Measurements from ENCODE around the gene YWHAE. TPM values are rescaled to one million over a fixed set of nuclear protein-coding genes. Genes with fewer than 3 reads are reported as not detected.

Gene YWHAE
- total RNA-seq, 1 donor from 2014 or later = 263 TPM

DNA sequence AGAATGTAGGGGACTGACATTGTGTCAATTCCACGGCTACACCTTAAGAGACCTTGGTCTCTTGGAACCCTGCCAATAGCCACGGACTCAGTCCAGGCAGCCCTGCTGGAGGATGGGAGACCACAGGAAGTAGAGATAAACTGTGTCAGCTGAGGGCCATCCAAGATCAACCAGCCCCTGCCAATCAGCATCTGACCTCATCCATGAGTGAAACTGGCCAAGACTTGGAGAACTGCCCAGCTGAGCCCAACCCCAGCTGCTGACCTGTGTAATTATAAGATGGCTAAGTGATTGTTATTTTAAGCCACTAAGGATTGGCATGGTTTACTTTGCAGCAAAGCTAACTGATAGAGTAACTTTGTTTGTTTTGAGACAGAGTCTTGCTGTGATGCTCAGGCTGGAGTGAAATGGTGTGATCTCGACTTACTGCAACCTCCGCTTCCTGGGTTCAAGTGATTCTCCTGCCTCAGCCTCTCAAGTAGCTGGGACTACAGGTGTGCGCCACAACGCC, 13.3 kb upstream of the YWHAE start:
- ChIA-PET POLR2A (interaction anchor here (0.6 kb wide), 2 partner anchors 42 to 53 kb away, joined by 4 to 5 read pairs; partner anchors contain the start of gene CRK), CTCF (no interaction called here)
- Mint-ChIP-seq H3K36me3 (ENCODE audit: low read depth) (peaks cover 2% of the 10 kb centered on the region), H3K27me3 (no peaks in the 10 kb centered on the region), H3K4me3 (no peak overlapping the region), H3K4me1 (no peaks in the 10 kb centered on the region), H3K9me3 (no peaks in the 10 kb centered on the region), H3K27ac (no peak overlapping the region)
- DNase-seq (no peak), ATAC-seq (ENCODE audit: low read depth) (no peak)
- intact Hi-C loops (cut with micrococcal nuclease) = no loop called here
- TF ChIP-seq, protein P1, sequence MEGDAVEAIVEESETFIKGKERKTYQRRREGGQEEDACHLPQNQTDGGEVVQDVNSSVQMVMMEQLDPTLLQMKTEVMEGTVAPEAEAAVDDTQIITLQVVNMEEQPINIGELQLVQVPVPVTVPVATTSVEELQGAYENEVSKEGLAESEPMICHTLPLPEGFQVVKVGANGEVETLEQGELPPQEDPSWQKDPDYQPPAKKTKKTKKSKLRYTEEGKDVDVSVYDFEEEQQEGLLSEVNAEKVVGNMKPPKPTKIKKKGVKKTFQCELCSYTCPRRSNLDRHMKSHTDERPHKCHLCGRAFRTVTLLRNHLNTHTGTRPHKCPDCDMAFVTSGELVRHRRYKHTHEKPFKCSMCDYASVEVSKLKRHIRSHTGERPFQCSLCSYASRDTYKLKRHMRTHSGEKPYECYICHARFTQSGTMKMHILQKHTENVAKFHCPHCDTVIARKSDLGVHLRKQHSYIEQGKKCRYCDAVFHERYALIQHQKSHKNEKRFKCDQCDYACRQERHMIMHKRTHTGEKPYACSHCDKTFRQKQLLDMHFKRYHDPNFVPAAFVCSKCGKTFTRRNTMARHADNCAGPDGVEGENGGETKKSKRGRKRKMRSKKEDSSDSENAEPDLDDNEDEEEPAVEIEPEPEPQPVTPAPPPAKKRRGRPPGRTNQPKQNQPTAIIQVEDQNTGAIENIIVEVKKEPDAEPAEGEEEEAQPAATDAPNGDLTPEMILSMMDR (IDR thresholded peaks at IDR 0.05) = no peak

DNA sequence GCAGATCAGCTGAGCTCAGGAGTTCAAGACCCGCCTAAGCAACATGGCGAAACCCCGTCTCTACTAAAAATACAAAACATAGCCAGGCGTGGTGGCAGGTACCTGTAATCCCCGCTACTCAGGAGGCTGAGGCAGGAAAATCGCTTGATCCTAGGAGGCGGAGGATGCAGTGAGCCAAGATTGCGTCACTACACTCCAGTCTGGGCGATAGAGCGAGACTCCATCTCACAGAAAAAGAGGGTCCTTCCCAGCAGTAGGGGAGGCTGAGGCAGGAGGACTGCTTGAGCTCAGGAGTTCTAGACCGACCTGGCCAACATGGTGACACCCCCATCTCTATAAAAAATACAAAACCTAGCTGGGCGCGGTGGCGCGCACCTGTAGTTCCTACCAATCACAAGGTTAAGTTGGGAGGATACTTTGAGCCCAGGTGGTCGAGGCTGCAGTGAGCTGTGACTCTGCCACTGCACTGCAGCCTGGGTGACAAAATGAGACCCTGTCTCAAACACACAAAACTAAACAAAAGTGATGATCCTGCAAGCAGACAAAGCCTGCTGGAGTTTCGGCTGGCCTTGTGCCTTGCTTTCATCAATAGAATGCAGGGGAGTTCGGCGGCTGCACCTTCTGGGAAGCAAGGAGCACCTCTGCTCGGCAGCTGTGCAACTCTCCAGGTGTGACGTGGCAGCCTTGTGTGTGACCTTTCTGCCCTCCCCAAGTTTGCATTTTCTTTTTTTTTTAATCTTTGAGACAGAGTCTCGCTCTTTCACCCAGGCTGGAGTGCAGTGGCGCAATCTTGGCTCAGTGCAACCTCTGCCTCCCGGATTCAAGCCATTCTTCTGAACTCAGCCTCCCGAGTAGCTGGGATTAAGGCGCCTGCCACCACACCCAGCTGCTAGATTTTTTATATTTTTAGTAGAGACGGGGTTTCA, 12.4 kb upstream of the YWHAE start:
- no peaks in the 10 kb centered on the region for H3K36me3 Mint-ChIP-seq (ENCODE audit: low read depth)
- H3K4me1 Mint-ChIP-seq = no peaks in the 10 kb centered on the region
- no peaks in the 10 kb centered on the region for H3K9me3 Mint-ChIP-seq
- TF ChIP-seq, protein P1 (IDR thresholded peaks at IDR 0.05) = no peak
- no peaks in the 10 kb centered on the region for H3K27me3 Mint-ChIP-seq
- H3K27ac Mint-ChIP-seq = no peak overlapping the region
- no peak overlapping the region for H3K4me3 Mint-ChIP-seq
- ChIA-PET CTCF (interaction anchor here (1.0 kb wide), 1 partner anchor 47 kb away, joined by 3 read pairs; no protein-coding TSS in a partner anchor), POLR2A (interaction anchor here (0.6 kb wide), 1 partner anchor 54 kb away, joined by 4 read pairs; no protein-coding TSS in a partner anchor)
- ATAC-seq (ENCODE audit: low read depth) (no peak), DNase-seq (no peak)
- intact Hi-C loops (cut with micrococcal nuclease) = no loop called here

DNA sequence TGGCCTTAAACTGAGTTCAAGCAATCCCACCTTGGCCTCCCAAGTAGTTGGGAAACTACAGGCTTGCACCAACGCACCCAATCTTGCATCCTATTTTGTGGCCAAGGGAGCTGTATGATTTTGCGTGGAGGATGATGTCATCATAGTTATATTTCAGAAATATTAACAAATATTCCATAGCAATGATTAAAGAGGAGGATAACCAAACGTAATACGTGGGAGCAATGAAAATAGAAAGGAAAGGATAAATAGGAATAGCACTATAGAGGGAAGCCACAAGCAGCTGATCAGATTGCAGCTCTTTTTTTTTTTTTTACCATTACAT, 2.2 kb upstream of the YWHAE start:
- ChIA-PET CTCF (interaction anchor here (0.7 kb wide), 1 partner anchor 35 kb away, joined by 3 read pairs; no protein-coding TSS in a partner anchor), POLR2A (interaction anchor here (0.6 kb wide), 1 partner anchor 189 kb away, joined by 4 read pairs; no protein-coding TSS in a partner anchor)
- intact Hi-C loops (cut with micrococcal nuclease) = no loop called here
- Mint-ChIP-seq H3K4me1 (peaks cover 21% of the 10 kb centered on the region), H3K9me3 (no peaks in the 10 kb centered on the region), H3K27ac (no peak overlapping the region), H3K27me3 (no peaks in the 10 kb centered on the region), H3K4me3 (no peak overlapping the region), H3K36me3 (ENCODE audit: low read depth) (peaks cover 16% of the 10 kb centered on the region)
- DNase-seq = no peak
- ATAC-seq (ENCODE audit: low read depth) = no peak
- TF ChIP-seq, protein P1 (IDR thresholded peaks at IDR 0.05) = no peak

DNA sequence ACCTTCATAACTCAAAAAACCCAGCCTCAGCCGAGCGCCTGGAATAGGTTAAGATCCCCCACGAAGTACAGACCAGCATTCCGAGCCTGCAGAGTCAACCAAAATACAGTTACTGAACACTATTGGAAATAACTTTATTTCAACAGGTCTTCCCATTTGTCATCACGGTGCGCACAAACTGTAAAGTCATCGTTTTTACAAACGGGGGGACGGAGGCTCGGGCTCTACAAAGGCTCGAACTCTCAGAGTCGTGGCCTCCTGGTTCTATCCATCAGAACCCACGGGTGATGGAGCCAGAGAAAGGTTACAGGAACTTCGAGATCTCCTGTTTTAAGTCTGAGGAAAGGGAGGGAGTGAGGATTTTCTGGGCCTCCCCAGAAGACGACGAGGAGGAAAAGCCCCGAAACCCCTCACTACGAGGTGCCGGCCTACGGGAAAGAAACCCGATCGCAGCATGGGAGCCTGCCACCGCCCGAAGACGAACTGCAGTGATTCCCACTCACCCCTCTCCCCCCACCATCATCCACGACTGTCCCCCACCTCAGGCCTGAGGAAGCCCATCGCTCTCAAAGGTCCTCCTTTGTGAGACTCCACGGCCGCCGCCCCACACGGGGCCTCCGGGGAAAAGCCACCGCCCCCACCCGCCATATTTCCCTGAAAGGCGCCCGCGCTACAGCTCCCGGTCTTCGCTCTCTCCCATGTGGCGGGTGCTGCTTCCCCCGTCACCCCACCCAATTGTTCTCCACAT, 917 bp downstream of the YWHAE start:
- H3K4me1 Mint-ChIP-seq = peaks cover 51% of the 10 kb centered on the region
- no peaks in the 10 kb centered on the region for H3K9me3 Mint-ChIP-seq
- peak overlapping the region; percentile 98 for H3K27ac Mint-ChIP-seq
- ChIA-PET POLR2A (interaction anchor here (0.5 to 1.9 kb wide), 24 partner anchors 9 to 1605 kb away, joined by 3 to 33 read pairs (median 6); partner anchors contain the start of genes CRK, INPP5K and SLC43A2), CTCF (interaction anchor here (0.9 to 2.0 kb wide), 3 partner anchors 20 to 117 kb away, joined by 3 to 7 read pairs (median 6); partner anchors contain the start of gene INPP5K)
- DNase-seq (no peak), ATAC-seq (ENCODE audit: low read depth) (peak; percentile 32)
- peak overlapping the region; percentile 98 for H3K4me3 Mint-ChIP-seq
- H3K36me3 Mint-ChIP-seq (ENCODE audit: low read depth) = peaks cover 30% of the 10 kb centered on the region
- TF ChIP-seq, protein P1 (IDR thresholded peaks at IDR 0.05) = no peak
- no peaks in the 10 kb centered on the region for H3K27me3 Mint-ChIP-seq
- intact Hi-C loops (cut with micrococcal nuclease) = loop anchor here (1.0 to 5.0 kb wide), 4 partner anchors 37 to 229 kb away; partner anchors contain the start of genes INPP5K and SLC43A2

Measured in activated B cell treated with CpG ODN at 0.5 μM for 24 hours (primary cell).